GM19452 (cell line): ENCODE results near the gene RAB21.
"Not testable (repeated sequence)": the region's sequence is repeated elsewhere in the genome, so short reads cannot be mapped to it uniquely, and the experiment has no call there.

ENCODE experiments used
- ATAC-seq: cut with Tn5 transposase; IDR thresholded peaks from one replicate; pipeline ENCODE4 v1.9.1; 2021; ENCODE audit not compliant: unreplicated experiment

RAB21 gene

GRCh38 chr12:71795901-71796300 is 41.2 kb downstream of the RAB21 start:
- no peak for ATAC-seq

DNA sequence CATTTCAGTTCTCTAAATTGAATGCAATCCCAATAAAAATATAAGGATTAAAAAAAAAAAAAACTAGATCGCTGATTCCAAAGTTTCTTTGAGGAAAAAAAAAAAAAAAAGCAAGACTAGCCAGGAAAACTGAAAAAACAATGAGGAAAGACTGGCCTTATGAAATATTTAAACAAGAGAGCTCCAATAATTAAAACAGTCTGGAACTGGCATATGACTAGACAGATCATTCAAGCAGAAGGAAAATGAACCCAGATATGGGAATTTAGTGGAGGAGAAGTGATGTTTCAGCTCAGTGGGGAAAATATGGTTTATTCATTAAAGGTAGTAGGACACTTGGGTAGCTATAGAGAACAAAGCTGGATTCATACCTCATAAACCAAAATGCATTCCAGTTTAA is 42.9 kb downstream of the RAB21 start:
- no peak for ATAC-seq

- no peak for ATAC-seq
These were observed 44.4 kb downstream of the RAB21 start for GRCh38 chr12:71799106-71799505.

DNA sequence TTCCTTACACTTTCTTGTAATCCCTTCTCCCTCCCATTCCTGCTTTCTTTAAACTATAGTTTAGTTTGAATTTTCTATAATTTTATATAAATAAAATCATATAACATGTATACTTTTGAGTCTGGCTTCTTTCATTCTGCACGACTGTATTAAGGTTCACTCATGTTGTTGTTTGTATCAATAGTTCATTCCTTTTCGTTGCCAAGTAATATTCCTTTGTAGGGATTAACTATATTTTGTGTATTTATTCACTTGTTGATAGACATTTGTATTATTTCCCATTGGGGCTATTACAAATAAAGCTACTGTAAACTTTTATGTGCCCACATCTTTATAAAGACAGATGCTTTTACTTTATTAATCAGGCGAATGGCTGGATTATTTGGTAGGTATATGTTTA is 45.5 kb downstream of the RAB21 start:
- no peak for ATAC-seq

DNA sequence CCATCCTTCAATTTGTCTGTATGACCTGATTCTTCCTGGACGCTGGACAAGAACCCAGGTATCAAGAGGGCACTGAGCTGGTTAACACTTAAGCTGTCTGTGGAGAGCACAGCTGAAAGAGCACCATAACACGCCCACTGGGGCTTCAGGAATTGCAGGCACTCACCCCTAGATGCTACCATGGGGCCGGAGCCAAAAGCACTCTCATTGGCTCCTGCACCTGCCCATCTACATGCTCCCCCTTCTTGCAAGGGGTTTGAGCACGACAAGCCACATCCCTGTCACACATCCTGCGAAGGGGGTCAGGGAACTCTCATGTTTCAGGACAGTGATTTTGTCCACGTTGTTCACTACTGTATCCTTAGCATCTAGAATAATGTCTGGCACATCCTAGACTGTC is 49.8 kb downstream of the RAB21 start:
- no peak for ATAC-seq

DNA sequence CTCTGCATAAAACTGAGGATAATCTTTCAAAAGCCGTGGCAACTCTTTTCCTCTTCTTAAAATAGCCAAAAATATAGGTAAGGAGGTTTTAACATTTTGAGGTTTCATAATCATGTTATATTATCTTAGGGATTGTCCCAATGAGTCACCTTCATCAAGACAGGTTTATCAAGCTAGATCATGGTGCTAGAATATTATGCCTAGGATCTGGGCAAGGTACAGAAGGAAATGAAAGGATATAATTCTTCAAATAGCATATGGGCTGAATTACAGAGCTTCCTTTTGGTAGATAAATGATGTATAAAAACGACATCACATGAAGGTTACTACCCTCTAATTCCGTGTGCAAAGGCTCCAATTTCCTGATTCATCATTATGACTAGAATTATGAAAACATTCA is 56.3 kb downstream of the RAB21 start:
- no peak for ATAC-seq

DNA sequence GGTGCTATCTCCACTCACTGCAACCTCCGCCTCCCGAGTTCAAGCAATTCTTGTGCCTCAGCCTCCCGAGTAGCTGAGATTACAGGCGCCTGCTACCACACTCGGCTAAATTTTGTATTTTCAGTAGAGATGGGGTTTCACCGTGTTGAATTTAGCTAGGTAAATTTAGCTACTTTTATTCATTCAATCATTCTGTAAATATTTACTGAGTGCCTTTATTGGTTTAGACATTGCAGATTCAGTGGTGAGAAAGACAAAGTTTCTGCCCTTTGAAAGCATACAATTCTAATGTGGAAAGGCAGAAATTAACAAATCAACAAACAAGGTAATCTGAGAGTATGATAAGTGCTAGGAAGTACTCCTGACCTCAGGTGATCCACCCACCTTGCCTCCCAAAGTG is 60.6 kb downstream of the RAB21 start:
- not testable (repeated sequence) for ATAC-seq

DNA sequence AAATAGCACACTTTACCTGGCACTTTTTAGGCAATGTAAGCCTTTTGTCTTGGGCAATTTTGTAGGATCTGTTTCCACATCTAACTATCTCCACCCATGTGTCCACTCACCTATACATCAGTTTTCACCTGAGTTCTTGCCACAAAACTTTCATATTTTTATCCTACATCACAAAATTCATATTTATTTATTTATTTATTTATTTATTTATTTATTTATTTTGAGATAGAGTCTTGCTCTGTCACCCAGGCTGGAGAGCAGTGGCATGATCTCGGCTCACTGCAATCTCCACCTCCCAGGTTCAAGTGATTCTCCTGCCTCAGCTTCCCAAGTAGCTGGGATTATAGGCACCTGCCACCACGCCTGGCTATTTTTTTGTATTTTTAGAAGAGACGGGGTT is 67.4 kb downstream of the RAB21 start:
- not testable (repeated sequence) for ATAC-seq

- ATAC-seq = no peak
These were observed 74.2 kb downstream of the RAB21 start for GRCh38 chr12:71828813-71829212.

DNA sequence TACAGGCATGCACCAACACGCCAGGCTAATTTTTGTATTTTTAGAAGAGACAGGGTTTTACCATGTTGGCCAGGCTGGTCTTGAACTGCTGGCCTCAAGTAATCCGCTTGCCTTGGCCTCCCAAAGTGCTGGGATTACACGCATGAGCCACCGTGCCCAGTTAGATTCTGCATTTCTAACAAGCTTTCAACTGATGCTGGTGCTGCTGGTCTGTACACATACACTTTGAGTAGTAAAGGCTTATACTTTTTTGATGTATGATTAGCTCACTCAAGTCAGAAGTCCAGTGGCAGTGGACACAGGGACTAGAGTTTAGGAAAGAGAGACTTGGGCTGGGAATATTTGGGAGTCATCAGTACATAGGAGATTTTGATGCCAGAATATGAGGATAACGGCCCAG is 82.7 kb downstream of the RAB21 start:
- no peak for ATAC-seq

GRCh38 chr12:71838231-71838630 is 83.6 kb downstream of the RAB21 start:
- no peak for ATAC-seq

DNA sequence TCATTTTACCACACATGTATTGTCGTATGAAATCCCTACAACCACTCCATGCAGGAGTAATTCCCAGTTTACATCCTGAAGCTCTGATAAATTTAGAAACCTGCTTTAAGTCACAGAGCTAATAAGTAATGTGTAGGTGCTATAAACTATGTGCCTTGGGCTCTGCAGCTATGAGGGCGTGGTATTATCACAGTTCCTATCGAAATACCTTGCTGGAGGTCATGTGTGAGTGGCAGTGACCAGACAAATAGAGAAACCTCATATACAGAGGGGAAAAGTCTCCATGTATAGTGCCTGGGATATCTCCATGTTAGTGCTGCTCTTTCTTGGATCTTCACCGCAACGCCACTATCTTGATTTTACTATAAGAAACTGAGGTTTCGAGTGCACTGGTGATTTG is 84.0 kb downstream of the RAB21 start:
- ATAC-seq = no peak

DNA sequence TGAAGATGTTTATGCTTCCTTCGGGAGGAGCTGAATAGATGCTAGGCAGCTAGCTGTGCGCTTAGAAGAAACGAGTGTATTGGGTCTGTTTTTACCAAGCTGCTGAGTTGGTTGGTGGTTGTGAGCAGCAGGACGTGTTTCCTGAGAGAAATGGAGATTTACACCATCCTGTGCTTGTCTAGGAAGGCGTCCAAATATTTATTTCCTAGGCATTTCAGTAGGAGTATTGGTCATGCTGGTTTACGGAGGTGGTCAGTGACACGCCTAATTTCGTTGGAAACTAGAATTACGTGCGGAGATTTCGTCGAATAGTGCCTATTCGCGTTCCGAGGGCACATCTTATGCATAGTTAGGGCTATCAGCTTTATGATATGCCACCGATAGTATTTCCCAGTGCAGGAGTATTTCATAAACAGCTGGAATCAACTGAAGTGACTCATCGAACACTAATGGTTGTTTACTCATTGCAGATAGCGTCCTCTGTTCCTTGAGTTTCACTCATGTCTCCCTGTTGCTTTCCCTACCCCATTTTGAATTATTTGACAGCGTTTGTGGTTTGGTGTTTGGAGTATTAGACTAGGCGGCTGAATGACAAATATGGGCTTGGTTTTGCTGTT is 85.7 kb downstream of the RAB21 start:
- ATAC-seq = peak; percentile 17

DNA sequence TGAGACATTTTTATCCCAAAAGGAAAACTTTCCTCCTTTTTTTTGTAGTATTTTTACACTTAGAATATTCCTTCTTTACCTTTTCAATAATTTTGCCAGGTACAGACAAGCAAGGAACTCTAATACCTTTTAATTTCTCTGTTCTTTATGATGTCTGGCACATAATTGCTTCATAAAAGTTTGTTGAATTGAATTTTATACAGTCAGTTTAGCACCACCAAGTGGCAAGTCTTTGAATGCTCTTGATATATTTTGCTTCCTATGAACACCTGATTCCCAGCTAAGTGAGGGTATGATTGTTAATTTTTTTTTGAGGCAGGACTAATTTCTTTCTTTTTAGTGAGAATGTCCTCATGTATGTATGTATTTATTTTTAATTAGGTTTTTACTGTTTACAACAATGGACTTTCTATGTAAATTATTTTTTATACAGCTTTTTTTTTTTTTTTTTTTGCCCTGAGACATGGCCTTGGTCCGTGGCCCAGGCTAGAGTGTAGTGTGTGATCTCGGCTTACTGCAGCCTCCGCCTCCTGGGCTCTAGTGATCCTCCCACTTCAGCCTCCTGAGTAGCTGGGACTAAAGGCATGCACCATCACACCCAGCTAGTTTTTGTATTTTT is 91.8 kb downstream of the RAB21 start:
- ATAC-seq = no peak

- ATAC-seq = no peak
These were observed 93.5 kb downstream of the RAB21 start for GRCh38 chr12:71848212-71848611.

GRCh38 chr12:71849109-71849851 is 94.6 kb downstream of the RAB21 start:
- no peak for ATAC-seq
